Tibial nerve (tissue), 3 donors: ENCODE data around the gene CYP2A6.

Experiments
- CTCF ChIP-seq, 5 experiments: fragments of 200-600 bp in 3 of 5; fragments of 450-650 bp in 2 of 5; sonication (generic) in 3 of 5; IDR thresholded peaks; one replicate each; pipeline ENCODE4 v1.5.1; 2016 to 2019; ENCODE audit warnings: antibody characterized with exemption in 5 of 5, mild to moderate bottlenecking in 3 of 5, moderate library complexity in 2 of 5
- POLR2A ChIP-seq, 2 donors: fragments of 450-650 bp; IDR thresholded peaks; one replicate each; pipeline ENCODE4 v1.6.1; 2017; ENCODE audit warnings: antibody characterized with exemption in 2 of 2, mild to moderate bottlenecking in 2 of 2, moderate library complexity in 2 of 2

- no peak for TF ChIP-seq CTCF (IDR thresholded peaks at IDR 0.05)
- no peak for TF ChIP-seq POLR2A (IDR thresholded peaks at IDR 0.05)
These were observed 42.9 kb upstream of the CYP2A6 start for GRCh38 chr19:40893112-40893511.
